Activated CD4-positive, alpha-beta T cell treated with anti-CD3 and anti-CD28 coated beads, Interleukin-10, Interleukin-2, amounts not matched to agents 100 ng/mL and 50 ng/mL, durations not matched to agents 16 hours and 8 hours (primary cell): ENCODE data around the gene BCAN.

Experiments
- DNase-seq: peaks from one replicate; pipeline ENCODE4 v3.0.0-alpha.2; 2020

BCAN gene

DNA sequence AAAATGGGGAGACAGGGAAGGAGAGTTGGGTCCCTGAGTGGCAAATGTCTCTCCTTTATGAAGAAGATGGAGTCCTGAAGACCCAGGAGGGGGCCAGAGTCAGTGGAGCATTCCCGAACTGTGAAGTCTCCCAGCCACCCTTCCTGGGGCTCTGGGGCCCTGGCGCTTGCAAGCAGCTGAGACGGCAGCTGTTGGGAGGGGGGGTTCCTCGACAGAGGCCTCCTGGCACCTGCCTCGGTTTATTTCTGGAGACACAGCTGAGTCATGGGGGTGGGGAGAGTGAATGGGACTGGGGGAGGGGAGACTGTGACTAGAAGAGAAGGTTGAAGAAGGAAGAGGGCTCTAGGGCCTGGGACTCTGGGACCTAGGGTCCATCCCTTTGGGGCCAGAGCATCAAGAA, 21.3 kb downstream of the BCAN start:
- DNase-seq, result no peak

- DNase-seq, result no peak
Observed at GRCh38 chr1:156664046-156664766, 22.3 kb downstream of the BCAN start.

- DNase-seq, result no peak
Observed at GRCh38 chr1:156664767-156665411, 23.0 kb downstream of the BCAN start.

GRCh38 chr1:156665539-156665938, 23.6 kb downstream of the BCAN start:
- DNase-seq, result no peak

DNA sequence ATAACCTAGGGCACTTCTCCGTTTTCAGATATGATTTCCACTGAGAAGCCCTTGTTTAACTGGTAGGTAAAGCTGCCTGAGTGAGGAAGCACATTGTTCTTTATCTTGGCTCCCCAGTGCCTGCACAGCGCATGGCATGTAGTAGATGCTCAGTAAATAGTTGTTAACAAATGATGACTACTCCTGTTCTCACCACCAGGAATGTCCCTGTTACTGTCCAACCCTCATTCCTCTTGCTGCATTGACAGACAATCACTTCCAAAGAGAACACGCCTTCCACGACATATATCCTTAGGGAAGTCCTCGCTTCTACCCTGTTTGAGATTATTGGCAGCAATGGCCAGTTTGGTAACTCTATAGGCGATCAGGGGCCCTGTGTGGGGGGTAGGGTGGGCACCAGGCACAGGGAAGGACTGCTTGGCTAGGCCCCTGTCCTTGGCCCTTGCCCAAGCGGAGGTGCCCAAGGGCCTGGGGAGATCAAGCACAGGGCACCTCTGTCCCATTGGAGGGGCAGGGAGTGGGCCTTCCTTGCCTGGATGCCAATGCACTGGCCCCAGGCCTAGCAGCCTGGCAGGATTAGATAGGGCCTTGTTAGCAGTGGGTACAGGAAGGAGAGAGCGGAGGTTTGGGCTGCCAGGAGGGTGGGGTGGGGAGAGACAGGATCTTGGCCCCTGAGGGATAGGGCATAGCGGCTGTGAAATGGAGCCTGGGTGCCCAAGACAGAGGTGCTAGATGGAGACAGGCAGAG, 25.1 kb downstream of the BCAN start:
- no peak for DNase-seq

DNA sequence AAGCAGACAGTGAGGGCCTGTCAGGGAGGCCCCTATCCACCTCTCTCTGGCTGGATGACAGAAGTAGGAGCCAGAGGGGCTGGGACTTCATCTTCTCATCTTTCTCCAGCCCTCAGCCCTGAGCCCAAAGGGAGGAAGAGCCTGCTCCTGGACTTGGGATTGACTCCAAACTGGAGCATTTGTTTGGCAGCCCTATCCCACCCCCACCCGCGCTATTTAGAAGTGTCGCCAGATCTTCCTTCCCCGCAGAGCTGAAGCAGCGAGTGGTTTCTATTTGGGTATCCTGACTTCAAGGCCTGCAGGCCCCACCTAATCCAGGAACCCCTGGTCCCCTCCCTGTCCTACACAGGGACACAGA, 25.7 kb downstream of the BCAN start:
- DNase-seq, result no peak

DNA sequence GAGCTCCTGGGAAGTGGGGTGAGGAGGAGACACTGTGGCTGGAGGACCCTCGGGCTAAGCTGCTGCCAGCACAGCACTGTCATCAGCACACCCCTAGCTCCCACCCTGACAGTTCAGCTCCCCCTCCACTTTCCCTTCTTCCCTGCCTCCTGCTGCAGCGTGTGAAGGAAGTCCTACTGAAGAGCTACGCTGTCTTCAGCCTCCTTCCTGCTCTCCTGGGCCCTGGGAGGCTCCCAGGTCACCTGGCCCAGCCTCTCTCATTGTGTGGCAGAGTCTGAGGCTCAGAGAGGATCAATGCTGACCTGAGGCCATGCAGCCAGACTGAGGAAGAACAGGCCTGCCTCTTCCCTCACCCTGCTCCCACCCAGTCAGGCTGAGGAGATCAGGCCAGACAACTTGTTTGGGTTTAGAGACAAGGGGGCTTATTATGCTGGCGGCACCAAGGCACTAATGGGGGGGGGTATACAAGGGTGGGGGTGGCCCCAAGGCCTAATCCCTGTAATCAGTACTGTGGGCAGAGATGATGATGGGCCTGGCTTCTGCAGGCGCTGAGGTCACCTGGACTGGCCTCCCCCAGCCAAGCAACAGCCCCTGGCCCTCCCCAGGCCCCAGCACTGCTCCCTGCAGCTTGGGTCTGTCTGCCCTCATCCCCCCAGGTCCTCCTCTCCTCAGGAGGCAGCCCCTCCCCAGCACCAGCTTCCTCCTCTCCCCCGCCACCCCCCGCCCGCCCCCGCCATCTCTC, 26.2 kb downstream of the BCAN start:
- no peak for DNase-seq

DNA sequence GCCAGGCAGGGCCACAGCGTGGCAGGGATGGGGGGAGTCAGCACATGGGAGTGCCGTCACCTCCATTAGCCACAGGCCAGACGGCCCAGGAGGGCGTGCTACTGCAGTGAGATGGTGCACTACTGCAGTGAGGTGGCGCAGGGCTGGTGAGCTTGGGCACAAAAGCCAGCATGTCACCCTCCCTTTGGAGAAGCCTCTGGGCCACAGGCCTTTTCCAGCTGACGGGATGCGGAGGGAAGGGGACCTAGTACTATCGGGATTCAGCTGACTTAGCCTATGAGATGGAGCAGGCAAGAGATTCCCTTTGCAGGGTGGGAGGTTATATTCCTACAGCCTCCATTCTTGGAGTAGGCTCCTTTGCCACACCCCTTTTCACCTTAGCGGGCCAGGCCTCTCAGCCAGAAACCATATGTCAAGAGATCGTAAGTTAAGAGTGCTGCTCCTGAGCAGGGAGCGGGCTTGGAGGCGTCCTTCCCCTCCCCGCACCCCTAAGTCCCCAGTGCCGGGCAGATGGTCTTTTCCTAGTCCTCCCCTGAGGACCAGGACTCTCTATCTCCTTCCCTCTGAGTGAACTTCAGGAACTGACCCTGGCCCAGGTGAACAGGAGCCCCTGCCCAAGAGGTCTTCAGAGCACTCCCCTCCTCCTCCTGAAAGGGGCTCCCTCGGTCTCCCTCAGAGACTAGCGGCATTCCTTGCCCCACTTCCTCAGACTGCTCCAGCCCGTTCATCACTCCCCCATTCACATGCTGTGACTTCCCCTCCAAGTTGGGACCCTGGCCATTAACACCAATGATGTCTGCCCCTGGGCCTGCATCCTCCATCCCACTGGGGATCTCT, 27.1 kb downstream of the BCAN start:
- no peak for DNase-seq

DNA sequence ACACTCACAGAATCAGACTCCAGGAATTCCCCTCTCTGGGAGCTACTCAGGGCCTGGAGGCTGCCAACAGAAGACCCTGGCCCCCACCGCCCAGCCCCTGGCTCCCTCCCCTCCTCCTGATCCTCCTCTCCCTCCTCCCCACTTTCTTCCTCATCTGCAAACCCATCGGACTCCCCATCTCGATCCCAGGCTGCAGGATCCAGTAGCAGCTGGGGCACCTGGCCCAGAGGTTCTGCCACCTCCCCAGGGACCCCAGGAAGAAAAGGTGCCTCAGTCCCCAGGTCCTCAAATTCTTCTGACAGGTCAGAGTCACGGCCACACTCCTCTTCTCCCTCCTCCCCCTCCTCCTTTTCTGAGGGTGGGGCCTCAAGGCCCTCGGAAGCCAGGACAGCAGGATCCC, 27.9 kb downstream of the BCAN start:
- no peak for DNase-seq

GRCh38 chr1:156670359-156670758, 28.4 kb downstream of the BCAN start:
- no peak for DNase-seq

GRCh38 chr1:156670791-156671190, 28.9 kb downstream of the BCAN start:
- no peak for DNase-seq

DNA sequence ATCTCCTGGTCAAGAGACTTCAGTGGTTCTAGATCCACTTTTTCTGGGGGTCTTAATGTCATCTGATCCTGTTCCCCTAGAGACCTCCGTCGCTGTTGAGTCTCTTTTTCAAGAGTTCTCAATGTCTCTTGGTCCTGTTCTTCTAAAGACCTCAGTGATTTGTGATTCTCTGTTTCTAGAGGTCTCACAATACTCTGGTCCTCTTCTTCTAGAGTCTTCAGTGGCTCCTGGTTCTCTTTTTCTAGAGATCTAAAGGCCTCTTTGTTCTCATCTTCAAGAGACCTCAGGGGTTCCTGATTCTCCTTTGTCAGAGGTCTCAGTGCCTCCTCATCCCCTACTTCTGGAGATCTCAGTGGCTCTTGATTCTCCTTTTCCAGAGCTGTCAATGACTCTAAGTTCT, 29.9 kb downstream of the BCAN start:
- no peak for DNase-seq

- no peak for DNase-seq
Observed at GRCh38 chr1:156673387-156674121, 31.6 kb downstream of the BCAN start.

DNA sequence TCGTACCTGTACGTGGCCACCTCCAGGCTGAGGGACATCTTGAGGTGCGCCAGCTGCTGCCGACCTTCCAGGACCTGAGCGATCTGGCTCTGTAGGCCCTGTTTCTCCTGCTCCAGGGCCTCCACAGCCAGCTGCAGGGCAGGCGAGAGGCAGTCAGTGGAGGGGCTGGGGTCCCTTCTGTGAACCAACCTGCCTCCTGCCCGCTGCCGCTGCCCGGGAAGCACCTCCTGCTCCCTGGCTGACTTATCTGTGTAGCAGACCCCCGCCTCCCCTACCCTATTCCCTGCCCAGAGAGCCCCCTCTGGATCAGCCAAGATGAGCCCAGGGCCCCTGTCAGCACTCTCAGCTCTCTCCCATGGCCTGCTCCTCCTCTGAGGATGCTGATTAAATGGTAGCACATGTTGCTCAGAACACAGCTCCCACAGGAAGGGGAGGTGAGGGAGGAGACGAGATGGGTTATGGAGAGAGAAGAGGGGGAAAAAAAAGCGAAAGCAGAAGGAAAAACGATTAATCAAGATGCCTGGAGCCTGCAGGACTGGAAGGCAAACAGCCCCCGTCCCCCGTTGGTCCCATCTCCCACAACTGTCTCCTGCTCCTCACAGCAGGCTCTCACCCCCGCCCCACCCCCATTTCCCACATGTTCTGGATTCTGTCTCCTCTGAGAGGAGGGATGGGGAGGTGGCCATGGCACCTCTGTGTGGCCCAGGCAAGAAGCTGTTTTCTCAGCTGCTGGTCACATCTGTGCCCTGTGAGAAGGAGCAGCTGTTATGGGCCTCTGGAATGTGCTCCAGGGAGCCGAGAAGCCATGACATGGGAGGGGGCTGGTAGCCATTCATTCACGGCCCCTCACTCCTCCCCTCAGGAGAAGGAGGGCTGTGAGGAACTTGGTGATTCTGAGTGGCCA, 33.5 kb downstream of the BCAN start:
- DNase-seq, result no peak

GRCh38 chr1:156676114-156676819, 34.4 kb downstream of the BCAN start:
- no peak for DNase-seq

- no peak for DNase-seq
Observed at GRCh38 chr1:156676820-156677615, 35.1 kb downstream of the BCAN start, which contains the start of gene NES. Gene NES (minus strand): TSS chr1:156677407. CDS start chr1:156677264, 143 bp downstream.

DNA sequence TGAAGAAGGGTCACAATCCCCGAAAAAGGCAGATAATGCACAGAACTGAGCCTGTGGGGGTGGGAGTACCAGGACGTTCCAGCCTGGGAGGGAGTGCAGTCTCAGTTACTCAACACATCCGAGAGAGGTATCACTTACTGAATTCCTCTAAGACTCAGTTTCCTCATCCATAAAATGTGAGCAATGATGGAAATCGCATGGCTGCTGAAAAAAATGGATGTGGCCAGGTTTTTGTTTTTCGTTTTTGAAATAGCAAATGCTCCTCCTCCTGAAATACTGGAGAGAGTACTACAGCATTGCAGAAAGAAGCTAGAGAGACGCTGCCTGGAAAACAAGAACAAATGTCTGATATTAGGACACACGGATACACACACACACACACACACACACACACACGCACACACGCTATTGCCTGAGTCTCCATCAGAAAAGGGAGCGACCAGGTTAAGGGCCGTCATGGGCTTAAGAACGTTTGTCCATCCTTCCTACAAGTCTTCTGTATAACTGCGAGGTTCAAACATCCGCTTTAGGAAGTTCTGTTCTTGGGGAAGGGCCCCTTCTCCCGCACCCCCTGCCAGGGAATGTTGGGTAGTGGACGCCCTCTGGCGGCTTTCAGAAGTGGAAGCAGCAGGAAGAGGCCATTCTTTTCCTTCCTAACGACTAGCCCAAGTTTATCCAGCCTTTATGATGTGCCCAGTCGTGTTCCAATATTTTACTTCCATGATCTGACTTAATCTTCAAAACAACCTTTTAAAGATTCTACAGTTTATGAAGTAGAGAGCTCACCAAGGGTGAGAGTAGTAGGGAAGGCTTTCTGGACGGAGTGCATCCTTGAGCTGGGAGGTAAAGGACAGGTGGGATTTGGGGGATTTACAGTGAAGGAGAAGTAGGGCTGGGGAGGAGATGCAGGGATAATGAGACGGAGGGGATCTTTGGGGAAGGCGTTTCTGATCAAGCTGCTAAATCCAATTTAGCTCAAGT, 36.0 kb downstream of the BCAN start:
- peak; percentile 46 for DNase-seq

DNA sequence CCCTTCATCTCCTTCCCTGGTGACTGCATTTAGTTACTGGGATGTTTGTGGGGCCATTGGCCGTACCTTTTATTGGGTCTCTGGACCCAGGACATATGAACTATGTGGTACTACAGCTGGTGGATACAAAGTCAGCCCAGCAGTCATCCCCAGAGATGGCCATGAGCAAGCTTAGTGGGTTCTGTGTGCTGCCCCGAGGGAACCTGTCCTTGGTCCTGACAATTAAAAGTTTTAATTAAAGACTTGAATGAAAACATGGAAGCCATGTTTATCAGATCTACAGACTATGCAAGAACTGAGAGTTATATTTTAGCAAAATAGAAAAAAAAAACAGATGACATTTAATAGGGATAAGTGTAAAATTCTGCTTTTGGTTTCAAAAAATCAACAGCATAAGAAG, 38.1 kb downstream of the BCAN start:
- no peak for DNase-seq
